Fibroblast of pulmonary artery (primary cell): Measurements from ENCODE around the gene HOXD12.
A peak's percentile ranks its signal among the peaks of the same experiment; 100 is the strongest.

ENCODE experiments used
- DNase-seq: peaks from one replicate; pipeline ENCODE4 v3.0.0-alpha.2; 2010; ENCODE audit warnings: low read depth
- H3K4me3 ChIP-seq: replicated peaks from 2 replicates; pipeline ENCODE4 v1.5.1; 2011; ENCODE audit warnings: low read depth, mild to moderate bottlenecking, control low read depth, low read length, moderate library complexity
- CTCF ChIP-seq: IDR thresholded peaks from 2 replicates; pipeline ENCODE4 v1.5.1; 2011; ENCODE audit warnings: mild to moderate bottlenecking, control low read depth, low read length, inconsistent platforms; ENCODE audit errors: missing control alignments

The HOXD12 gene

DNA sequence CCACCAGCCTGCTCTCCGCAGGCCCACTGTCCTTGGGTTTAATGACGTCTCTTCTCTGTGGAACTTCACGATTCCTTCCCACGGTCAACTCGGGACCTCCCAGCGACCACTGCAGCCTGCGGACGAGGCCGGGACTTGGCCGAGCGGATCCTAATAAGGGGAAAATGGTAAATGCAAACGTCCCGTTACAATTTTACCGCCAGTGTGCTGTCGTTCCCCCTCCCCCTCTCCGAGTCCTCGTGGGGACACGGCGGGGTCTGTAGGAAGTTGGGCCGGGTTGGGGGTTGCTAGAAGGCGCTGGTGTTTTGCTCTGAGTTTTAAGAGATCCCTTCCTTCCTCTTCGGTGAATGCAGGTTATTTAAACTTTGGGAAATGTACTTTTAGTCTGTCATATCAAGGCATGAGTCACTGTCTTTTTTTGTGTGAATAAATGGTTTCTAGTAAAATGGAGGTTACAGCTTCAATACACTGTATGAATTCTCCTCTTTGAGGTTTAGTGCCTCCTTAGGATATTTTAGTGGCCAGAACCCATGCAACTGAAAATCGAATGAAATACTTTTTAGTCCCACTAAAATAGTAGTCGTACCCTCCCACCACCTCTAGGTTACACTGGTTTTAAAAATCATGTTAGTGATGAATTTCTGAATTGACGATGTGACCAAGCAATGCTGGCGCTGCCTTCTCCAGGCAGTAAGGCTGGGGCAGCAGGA is 9.8 kb downstream of the HOXD12 start:
- no peak for DNase-seq
- TF ChIP-seq CTCF, result no peak
- no peak overlapping the region for H3K4me3 ChIP-seq

GRCh38 chr2:176109946-176110345 is 10.4 kb downstream of the HOXD12 start:
- H3K4me3 ChIP-seq, result no peak overlapping the region
- no peak for TF ChIP-seq CTCF
- DNase-seq, result no peak

DNA sequence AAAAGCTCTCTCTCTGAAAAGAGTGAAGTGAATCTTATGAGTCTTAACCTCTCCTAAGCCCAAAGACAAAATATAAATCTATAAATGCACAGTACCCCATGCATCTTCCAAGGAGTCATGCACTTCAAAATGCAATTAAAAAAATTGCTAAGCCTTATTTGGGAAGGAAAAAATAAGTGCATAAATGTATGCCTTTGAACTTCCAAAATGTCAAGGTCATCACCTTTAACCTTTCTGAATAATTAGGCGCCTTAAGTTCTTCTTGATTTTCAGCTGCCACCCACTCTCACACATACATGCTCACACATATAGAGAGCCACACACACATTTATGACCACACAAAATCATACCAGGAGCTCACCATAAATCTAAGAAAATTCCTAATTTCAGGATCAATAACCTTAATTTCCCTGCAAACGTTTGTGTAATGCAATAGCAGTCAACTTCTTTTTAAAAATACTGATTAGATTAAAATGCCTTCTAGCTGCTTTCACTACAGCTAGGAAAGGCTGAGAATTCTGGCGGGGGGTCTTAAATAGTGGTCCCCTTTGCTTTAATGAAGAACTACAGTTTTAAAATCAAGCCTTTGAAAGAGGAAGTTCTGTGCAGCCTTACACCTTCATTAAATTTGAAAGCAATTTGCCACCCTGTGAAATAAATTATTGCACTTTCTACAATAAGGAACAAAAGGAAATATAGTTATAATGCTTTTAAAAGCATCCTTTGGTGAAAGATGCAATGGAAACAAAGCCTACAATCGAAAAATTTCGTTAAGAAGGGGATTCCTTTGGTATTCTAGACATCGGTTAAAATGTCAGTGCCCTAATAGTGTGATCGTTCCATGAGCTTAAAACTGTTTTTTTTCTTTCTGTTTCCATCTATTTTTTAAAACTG is 11.1 kb downstream of the HOXD12 start:
- H3K4me3 ChIP-seq, result no peak overlapping the region
- DNase-seq, result no peak
- no peak for TF ChIP-seq CTCF

GRCh38 chr2:176111309-176111663 is 11.7 kb downstream of the HOXD12 start:
- peak; percentile 47 for DNase-seq
- no peak overlapping the region for H3K4me3 ChIP-seq
- peak; percentile 69 for TF ChIP-seq CTCF

DNA sequence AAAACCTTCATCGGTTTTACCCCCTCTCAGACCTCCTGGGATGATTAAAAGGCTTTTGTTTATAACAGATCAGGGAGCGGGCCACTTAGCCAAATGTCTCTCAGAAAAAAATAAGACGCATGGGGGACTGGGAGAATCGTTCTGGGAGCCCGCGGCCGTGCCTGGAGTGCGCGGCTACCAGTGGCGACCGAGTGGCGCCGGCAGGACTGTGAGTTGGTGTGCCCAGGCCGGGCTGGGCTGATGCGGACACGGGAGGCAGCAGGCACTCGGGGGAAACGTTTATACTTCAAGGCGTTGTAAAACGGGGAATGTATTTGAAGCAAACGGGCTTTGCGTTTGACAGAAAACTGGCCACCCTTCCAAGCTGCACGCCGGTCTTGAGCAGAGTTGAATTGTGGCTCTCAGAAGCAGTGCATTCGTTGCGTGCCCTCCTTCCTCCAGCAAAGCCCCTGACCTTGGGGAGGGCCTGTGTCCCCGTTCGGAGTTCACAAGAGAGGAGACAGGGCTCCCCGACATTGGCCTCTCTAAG is 12.3 kb downstream of the HOXD12 start:
- no peak overlapping the region for H3K4me3 ChIP-seq
- no peak for TF ChIP-seq CTCF

DNA sequence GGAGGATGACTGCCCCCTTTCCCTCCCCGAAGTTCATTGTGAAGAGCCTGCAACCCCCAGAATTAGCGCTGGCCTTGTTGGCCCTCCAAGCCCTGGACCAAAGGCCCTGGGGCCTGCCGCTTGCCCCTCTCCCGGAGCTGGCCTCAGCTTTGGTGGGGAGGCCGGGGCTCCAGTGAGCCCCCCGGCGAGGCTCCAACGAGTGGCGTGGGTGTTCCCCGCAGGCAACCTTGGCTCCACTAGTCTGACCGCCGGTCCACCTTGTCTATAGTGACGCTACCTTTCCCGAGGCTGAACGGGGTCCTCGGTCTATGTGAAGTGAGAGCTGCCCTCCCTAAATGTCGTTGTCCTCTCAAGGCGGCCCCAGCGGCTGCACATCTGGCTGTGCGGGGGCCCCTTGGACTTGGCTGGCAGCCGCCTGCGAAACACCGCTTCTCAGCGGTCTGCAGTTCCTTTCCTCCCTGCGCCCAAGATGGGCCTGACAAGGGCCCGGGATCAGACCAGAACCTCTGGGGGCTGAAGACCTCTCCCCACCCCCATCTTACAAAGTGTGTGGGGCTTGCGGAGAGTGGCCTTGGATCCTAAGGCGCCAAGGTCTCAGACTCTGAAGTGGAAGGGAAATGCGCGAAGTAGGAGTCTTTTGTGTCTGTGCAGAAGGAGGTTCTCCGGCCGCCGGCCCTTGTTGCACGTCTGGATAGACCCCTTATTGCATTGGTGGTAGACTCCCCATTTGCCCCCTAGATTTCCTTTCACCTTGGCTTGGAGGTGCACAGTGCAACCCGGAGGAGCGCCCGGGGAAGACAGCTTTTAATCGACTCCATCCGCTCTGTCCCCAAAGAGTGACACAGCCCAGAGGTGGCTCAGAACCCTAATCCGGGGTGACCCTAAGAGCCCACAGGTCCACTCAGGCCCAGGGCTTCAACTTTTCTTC is 13.0 kb downstream of the HOXD12 start:
- no peak for DNase-seq
- no peak for TF ChIP-seq CTCF
- H3K4me3 ChIP-seq, result no peak overlapping the region

More for the DNA sequence above, 12.3 kb downstream of the HOXD12 start:
- no peak for DNase-seq
